ENCODE measurements around the gene STAMBPL1.
A peak's percentile ranks its signal among the peaks of the same experiment; 100 is the strongest.
"Not testable (repeated sequence)": the region's sequence is repeated elsewhere in the genome, so short reads cannot be mapped to it uniquely, and the experiment has no call there.

The STAMBPL1 gene

DNA sequence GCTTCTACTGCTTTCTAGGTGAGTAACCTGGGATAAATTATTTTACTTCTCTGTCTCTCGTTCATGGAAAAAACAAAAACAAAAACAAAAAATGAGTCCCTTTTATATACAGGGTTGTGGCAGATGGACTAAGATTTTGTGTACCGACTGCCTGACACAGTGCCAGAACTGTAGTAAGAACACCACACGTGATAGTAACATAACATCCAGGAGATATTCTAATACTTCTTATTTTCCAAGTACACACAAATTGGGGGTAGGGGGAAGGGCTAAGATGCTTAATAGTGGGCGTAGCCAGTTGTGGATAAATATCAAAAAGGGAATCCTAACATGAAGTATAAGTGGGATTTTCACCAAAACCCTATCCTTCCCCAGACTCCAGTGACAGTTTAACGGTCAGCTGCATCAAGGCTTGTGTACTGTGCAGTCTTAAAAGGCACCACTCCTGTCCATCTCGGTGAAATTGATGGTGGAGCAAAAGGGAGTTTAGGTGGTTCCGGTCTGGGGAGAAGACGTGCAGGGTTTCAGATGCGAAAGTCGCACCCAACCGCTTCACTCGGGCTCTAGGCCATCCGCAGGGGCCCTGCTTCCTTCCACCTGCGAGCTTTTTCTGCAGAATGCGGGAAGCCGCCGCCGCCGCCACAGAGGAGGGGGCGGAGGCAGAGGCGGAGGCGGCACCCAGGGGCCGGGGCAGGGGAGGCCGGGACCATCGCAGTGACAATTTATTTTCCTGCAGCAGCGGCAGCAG is at the start of gene STAMBPL1:
Gene STAMBPL1 (plus strand): TSS at position 712 of the 748 bp plus-strand sequence. CDS start 21,464 bp downstream, outside the sequence.
- peak within 1 kb of the TSS; percentile 95 for H3K27ac ChIP-seq (ENCODE audit: low read depth, low read length)
- H2AFZ ChIP-seq (ENCODE audit: low read length, unreplicated experiment), result peak within 1 kb of the TSS; percentile 81
- H3K27me3 ChIP-seq (ENCODE audit: insufficient read depth, low read length), result no peaks in the 10 kb centered on the region
- H3K79me2 ChIP-seq (ENCODE audit: control insufficient read depth, insufficient read depth, low read length, unreplicated experiment), result peaks cover 28% of the 10 kb centered on the region
- H3K36me3 ChIP-seq (ENCODE audit: insufficient read depth, low read length), result peaks cover 4% of the 10 kb centered on the region; the same call in 1 of the 2 replicates
- peaks cover 29% of the 10 kb centered on the region for H3K4me1 ChIP-seq (ENCODE audit: control insufficient read depth, insufficient read depth, low read length, unreplicated experiment)
- peak within 1 kb of the TSS; percentile 81 for H3K4me3 ChIP-seq (ENCODE audit: low read depth, low read length)

DNA sequence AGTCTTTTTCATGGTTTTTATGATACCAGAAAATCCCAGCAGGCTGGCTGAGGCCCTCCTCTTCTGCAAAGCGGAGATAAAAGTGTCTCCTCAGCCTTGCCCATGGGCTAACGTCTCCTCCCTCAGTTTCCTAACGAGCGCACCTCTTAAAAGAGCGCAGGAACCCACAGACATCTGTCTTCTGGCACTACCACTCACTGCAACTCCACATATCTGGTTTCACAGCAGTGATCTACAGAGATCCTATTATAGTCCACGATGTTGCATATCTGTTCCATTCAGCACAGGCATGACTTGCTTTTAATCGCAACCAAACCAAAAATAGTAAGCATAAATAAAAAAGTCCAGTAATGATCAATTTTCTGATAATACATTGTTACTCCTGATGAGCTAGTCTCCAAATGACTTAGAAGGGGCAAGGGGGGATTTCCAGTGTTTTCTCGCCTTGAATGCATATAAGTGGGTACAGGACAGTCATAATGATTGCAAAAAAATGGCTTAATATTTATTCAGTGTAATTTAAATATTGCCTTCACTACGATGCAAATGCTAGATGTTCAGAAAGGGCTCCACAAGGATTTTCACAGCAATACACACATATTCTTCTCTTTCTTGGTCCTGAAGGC is 49.3 kb upstream of the STAMBPL1 start:
- no peaks in the 10 kb centered on the region for H3K79me2 ChIP-seq (ENCODE audit: control insufficient read depth, insufficient read depth, low read length, unreplicated experiment)
- H3K27me3 ChIP-seq (ENCODE audit: insufficient read depth, low read length), result no peaks in the 10 kb centered on the region
- no peak overlapping the region for H3K4me3 ChIP-seq (ENCODE audit: low read depth, low read length)
- no peaks in the 10 kb centered on the region for H3K36me3 ChIP-seq (ENCODE audit: insufficient read depth, low read length)
- no peak overlapping the region for H2AFZ ChIP-seq (ENCODE audit: low read length, unreplicated experiment)
- no peak overlapping the region for H3K27ac ChIP-seq (ENCODE audit: low read depth, low read length)
- peaks cover 14% of the 10 kb centered on the region for H3K4me1 ChIP-seq (ENCODE audit: control insufficient read depth, insufficient read depth, low read length, unreplicated experiment)

DNA sequence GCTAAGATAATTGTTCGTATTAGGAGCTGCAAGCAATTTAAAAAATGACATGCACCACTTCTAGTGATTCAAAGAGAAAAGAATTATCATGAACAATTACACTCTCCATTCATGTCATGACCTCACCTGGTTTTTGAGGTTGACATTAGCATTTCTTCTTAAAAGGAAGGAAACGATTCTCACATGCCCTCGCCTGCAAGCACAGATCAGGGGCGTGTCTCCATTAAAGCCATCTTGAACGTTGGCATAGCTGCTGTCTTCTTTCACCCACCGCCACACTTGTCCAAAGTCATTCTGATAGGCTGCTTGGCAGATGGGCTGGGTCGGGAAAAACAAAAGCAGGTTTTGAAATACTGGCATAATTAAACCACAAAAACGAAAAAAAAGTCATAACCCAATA is 48.3 kb upstream of the STAMBPL1 start:
- Histone ChIP-seq H3K36me3 (ENCODE audit: insufficient read depth, low read length) (no peaks in the 10 kb centered on the region), H2AFZ (ENCODE audit: low read length, unreplicated experiment) (no peak overlapping the region), H3K4me1 (ENCODE audit: control insufficient read depth, insufficient read depth, low read length, unreplicated experiment) (peaks cover 14% of the 10 kb centered on the region), H3K27me3 (ENCODE audit: insufficient read depth, low read length) (no peaks in the 10 kb centered on the region), H3K4me3 (ENCODE audit: low read depth, low read length) (no peak overlapping the region), H3K79me2 (ENCODE audit: control insufficient read depth, insufficient read depth, low read length, unreplicated experiment) (no peaks in the 10 kb centered on the region), H3K27ac (ENCODE audit: low read depth, low read length) (no peak overlapping the region)

DNA sequence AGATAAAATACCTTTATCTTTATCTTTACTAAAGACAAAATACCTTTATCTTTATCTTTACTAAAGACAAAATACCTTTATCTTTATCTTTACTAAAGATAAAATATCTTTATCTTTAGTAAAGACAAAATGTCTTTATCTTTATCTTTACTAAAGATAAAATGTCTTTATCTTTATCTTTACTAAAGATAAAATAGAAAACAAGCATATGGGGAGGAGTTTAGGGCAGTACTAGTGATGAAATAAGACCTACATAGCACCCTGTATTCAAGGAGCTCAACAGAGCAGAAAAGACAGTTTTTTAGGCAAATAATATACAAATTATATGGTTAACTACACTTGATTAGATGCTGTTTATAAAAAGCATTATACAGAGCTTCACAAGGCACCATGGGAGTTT is 47.7 kb upstream of the STAMBPL1 start:
- H3K4me1 ChIP-seq (ENCODE audit: control insufficient read depth, insufficient read depth, low read length, unreplicated experiment), result peaks cover 14% of the 10 kb centered on the region
- H2AFZ ChIP-seq (ENCODE audit: low read length, unreplicated experiment), result no peak overlapping the region
- H3K27ac ChIP-seq (ENCODE audit: low read depth, low read length), result no peak overlapping the region
- H3K27me3 ChIP-seq (ENCODE audit: insufficient read depth, low read length), result no peaks in the 10 kb centered on the region
- no peaks in the 10 kb centered on the region for H3K79me2 ChIP-seq (ENCODE audit: control insufficient read depth, insufficient read depth, low read length, unreplicated experiment)
- H3K4me3 ChIP-seq (ENCODE audit: low read depth, low read length), result no peak overlapping the region
- no peaks in the 10 kb centered on the region for H3K36me3 ChIP-seq (ENCODE audit: insufficient read depth, low read length)

DNA sequence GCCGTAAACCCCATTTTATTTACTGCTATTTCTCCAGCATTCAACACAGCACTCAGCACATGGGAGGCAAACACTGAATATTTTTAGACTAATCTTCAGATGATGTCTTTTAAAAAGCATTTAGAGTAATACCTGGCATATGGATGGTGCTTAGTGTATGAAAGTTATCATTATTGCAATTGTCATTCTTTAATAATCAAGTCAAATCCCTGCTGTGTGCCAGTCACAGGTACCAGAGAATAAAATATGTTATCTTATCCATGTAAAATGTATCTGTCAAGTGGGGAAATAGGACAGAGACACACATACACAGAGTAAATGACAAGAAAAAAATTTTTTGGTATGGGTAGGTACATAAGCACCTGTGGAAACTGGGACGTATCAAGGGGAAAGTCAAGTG is 46.9 kb upstream of the STAMBPL1 start:
- H3K79me2 ChIP-seq (ENCODE audit: control insufficient read depth, insufficient read depth, low read length, unreplicated experiment), result no peaks in the 10 kb centered on the region
- H3K27me3 ChIP-seq (ENCODE audit: insufficient read depth, low read length), result no peaks in the 10 kb centered on the region
- H3K36me3 ChIP-seq (ENCODE audit: insufficient read depth, low read length), result no peaks in the 10 kb centered on the region
- no peak overlapping the region for H2AFZ ChIP-seq (ENCODE audit: low read length, unreplicated experiment)
- no peak overlapping the region for H3K4me3 ChIP-seq (ENCODE audit: low read depth, low read length)
- H3K27ac ChIP-seq (ENCODE audit: low read depth, low read length), result no peak overlapping the region
- H3K4me1 ChIP-seq (ENCODE audit: control insufficient read depth, insufficient read depth, low read length, unreplicated experiment), result peaks cover 9% of the 10 kb centered on the region

DNA sequence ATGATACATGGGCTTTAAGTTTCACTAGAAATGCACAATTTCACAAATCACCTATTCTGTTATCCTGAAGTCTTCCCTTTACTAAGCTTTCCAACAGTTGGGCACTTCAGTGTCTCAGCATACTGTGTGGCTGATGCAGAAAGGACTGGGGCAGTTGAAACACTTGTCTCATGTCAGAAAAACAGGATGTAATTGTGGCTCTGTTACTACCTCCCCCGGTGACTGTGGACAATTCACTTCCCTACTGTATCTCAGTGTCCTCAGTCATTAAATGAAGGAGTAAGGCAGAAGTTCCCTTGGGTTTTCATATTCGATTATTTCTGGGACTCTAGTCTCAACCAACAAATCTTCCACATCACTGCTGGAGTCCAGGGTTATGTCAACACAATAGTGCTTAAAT is 46.3 kb upstream of the STAMBPL1 start:
- Histone ChIP-seq H3K27ac (ENCODE audit: low read depth, low read length) (no peak overlapping the region), H3K27me3 (ENCODE audit: insufficient read depth, low read length) (no peaks in the 10 kb centered on the region), H3K4me3 (ENCODE audit: low read depth, low read length) (no peak overlapping the region), H3K4me1 (ENCODE audit: control insufficient read depth, insufficient read depth, low read length, unreplicated experiment) (peaks cover 3% of the 10 kb centered on the region), H2AFZ (ENCODE audit: low read length, unreplicated experiment) (no peak overlapping the region), H3K36me3 (ENCODE audit: insufficient read depth, low read length) (no peaks in the 10 kb centered on the region), H3K79me2 (ENCODE audit: control insufficient read depth, insufficient read depth, low read length, unreplicated experiment) (no peaks in the 10 kb centered on the region)

DNA sequence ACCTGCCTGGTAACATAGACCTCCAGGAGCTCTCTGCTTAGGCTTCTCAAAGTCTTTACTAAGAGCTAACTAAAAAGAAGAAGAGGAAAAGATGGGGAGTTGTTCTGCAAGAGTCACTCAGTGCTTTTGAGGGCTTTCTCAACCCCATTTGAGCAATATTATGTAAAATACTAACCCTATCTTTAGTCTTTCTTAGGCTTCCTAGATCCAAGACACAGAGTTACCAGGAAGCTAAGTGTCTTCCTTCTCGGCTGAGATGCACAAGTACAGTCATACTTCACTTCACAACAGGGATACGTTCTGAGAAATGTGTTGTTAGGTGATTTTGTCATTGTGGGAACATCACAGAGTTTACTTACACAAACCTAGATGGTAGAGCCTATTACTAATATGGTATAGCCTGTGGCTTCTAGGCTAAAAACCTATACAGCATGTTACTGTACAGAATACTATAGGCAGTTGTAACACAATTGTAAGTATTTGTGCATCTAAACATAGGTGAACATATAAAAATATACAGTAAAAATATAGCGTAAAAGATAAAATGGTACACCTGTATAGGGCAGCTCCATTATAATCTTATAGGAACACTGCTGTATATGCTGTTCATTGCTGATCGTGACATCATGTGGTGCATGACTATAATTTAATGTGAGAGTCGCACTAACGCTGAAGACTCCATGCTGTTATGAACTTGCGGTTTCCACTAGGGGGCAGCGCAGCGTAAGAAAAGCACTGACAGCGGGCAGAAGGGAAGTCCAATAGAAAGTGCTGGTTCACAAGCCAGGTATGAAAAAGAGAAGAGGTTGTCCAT is 44.7 kb upstream of the STAMBPL1 start:
- H3K36me3 ChIP-seq (ENCODE audit: insufficient read depth, low read length), result no peaks in the 10 kb centered on the region
- no peaks in the 10 kb centered on the region for H3K4me1 ChIP-seq (ENCODE audit: control insufficient read depth, insufficient read depth, low read length, unreplicated experiment)
- H2AFZ ChIP-seq (ENCODE audit: low read length, unreplicated experiment), result no peak overlapping the region
- no peak overlapping the region for H3K27ac ChIP-seq (ENCODE audit: low read depth, low read length)
- no peaks in the 10 kb centered on the region for H3K27me3 ChIP-seq (ENCODE audit: insufficient read depth, low read length)
- no peak overlapping the region for H3K4me3 ChIP-seq (ENCODE audit: low read depth, low read length)
- no peaks in the 10 kb centered on the region for H3K79me2 ChIP-seq (ENCODE audit: control insufficient read depth, insufficient read depth, low read length, unreplicated experiment)

DNA sequence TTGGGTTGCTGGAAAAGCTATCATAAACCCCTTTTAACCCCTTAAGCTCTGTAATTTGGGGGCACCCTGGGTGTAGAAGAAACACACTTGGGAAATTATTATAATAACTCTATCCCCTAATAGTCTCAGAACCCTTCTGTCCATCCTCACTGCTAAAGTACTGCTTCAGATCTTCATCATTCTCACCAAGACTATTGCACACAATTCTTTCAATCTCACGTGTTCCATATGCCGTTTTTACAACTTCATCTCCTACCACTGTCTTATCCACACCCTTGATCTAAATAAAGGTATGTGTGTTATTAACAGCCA is 44.2 kb upstream of the STAMBPL1 start:
- Histone ChIP-seq H3K4me1 (ENCODE audit: control insufficient read depth, insufficient read depth, low read length, unreplicated experiment) (no peaks in the 10 kb centered on the region), H3K27me3 (ENCODE audit: insufficient read depth, low read length) (no peaks in the 10 kb centered on the region), H3K4me3 (ENCODE audit: low read depth, low read length) (no peak overlapping the region), H3K27ac (ENCODE audit: low read depth, low read length) (no peak overlapping the region), H2AFZ (ENCODE audit: low read length, unreplicated experiment) (no peak overlapping the region), H3K79me2 (ENCODE audit: control insufficient read depth, insufficient read depth, low read length, unreplicated experiment) (no peaks in the 10 kb centered on the region), H3K36me3 (ENCODE audit: insufficient read depth, low read length) (no peaks in the 10 kb centered on the region)

DNA sequence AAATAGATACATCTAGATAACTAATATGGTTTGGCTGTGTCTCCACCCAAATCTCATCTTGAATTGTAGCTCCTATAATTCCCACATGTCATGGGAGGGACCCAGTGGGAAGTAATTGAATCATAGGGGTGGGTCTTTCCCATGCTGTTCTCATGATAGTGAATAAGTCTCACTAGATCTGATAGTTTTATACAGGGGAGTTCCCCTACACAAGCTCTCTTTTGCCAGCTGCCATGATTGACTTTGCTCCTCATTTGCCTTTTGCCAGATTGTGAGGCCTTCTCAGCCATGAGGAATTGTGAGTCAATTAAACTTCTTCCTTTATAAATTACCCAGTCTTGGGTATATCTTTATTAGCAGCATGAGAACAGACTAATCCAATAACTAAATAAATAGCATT is 42.4 kb upstream of the STAMBPL1 start:
- not testable (repeated sequence) for H3K36me3 ChIP-seq (ENCODE audit: insufficient read depth, low read length); H2AFZ ChIP-seq (ENCODE audit: low read length, unreplicated experiment); H3K4me1 ChIP-seq (ENCODE audit: control insufficient read depth, insufficient read depth, low read length, unreplicated experiment); H3K27me3 ChIP-seq (ENCODE audit: insufficient read depth, low read length); H3K27ac ChIP-seq (ENCODE audit: low read depth, low read length); H3K79me2 ChIP-seq (ENCODE audit: control insufficient read depth, insufficient read depth, low read length, unreplicated experiment); H3K4me3 ChIP-seq (ENCODE audit: low read depth, low read length)

DNA sequence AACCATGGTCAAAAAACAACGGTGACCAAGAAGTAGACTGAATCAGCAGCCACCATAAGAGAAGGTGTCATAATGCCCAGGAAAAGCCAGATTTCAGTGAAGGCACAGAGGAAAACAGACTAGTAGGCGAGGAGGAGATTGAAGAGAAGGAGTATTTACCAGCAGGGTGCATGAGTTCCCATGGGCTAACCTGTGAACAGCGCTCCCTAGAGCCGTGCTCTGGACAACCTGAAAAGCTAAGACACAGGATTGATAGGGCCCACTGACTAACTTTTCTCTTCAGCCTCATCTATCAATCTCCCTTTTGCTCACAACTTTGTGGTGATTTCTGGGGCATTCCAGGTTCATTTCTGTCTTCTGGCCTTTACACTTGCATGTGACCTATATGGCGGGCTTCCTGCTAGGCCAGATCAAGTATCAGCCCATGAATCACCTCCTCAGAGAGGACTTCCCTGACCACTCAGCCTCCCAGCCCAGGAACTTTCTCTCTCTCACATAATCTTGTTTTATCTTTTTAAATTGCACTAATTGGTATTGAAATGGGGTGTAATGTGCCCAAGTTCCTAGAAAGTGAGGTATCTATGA is 41.2 kb upstream of the STAMBPL1 start:
- Histone ChIP-seq H2AFZ (ENCODE audit: low read length, unreplicated experiment) (no peak overlapping the region), H3K4me3 (ENCODE audit: low read depth, low read length) (no peak overlapping the region), H3K27ac (ENCODE audit: low read depth, low read length) (no peak overlapping the region), H3K79me2 (ENCODE audit: control insufficient read depth, insufficient read depth, low read length, unreplicated experiment) (no peaks in the 10 kb centered on the region), H3K36me3 (ENCODE audit: insufficient read depth, low read length) (no peaks in the 10 kb centered on the region), H3K27me3 (ENCODE audit: insufficient read depth, low read length) (no peaks in the 10 kb centered on the region), H3K4me1 (ENCODE audit: control insufficient read depth, insufficient read depth, low read length, unreplicated experiment) (no peaks in the 10 kb centered on the region)
